GM13977 (cell line): ENCODE measurements around the gene CLDN6.

Experiments used
- DNase-seq: peaks from one replicate; pipeline ENCODE4 v3.0.0; 2012; ENCODE audit warnings: low spot score
- in situ Hi-C: fragments of 300-500 bp; cut with MboI; formaldehyde crosslinking; loops from one replicate; pipeline ENCODE4 v1.12.0; 2022; ENCODE audit warnings: low sequenced_read_pairs, low pct_unique_long_range_greater_than_20kb, mixed read lengths, inconsistent platforms; ENCODE audit not compliant: unreplicated experiment
- TF ChIP-seq, protein P1 (sequence below): IDR thresholded peaks from 2 replicates; pipeline ENCODE4 v1.5.1; 2012; ENCODE audit warnings: mild to moderate bottlenecking, control low read depth; ENCODE audit not compliant: insufficient read depth; ENCODE audit errors: extremely low read depth, missing control alignments

CLDN6 gene

GRCh38 chr16:3060339-3061127 is 42.5 kb upstream of the CLDN6 start:
- TF ChIP-seq, protein P1, sequence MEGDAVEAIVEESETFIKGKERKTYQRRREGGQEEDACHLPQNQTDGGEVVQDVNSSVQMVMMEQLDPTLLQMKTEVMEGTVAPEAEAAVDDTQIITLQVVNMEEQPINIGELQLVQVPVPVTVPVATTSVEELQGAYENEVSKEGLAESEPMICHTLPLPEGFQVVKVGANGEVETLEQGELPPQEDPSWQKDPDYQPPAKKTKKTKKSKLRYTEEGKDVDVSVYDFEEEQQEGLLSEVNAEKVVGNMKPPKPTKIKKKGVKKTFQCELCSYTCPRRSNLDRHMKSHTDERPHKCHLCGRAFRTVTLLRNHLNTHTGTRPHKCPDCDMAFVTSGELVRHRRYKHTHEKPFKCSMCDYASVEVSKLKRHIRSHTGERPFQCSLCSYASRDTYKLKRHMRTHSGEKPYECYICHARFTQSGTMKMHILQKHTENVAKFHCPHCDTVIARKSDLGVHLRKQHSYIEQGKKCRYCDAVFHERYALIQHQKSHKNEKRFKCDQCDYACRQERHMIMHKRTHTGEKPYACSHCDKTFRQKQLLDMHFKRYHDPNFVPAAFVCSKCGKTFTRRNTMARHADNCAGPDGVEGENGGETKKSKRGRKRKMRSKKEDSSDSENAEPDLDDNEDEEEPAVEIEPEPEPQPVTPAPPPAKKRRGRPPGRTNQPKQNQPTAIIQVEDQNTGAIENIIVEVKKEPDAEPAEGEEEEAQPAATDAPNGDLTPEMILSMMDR: no peak
- in situ Hi-C loops: loop anchor here (10.0 kb wide), 1 partner anchor 104 kb away; no protein-coding TSS in a partner anchor
- DNase-seq: no peak

DNA sequence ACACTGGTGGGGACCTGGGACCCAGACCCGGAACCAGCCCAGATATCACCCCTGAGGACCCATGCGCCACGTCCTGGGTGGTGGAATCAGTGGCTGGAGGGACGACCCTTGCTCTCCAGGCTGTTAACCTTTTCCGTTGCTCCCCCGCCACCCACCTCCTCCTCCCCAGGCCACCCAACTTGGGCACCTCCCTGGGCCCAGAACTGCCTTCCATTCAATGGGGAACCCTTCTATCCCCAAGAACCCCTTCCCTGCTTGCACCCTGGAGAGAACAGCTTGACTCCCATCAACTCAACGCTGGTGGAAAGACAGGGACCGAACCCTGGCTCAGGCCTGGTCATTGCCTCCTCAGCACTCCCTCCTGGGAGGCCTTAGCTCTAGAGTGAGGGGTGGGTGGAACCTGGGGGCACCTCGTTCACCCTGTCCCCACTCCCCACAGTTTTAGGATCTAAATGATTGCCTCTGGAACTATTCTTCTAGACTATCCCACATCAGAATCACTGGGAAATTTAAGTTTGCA is 41.8 kb upstream of the CLDN6 start:
- DNase-seq: no peak
- TF ChIP-seq, protein P1: no peak
- in situ Hi-C loops: loop anchor here (10.0 kb wide), 1 partner anchor 105 kb away; no protein-coding TSS in a partner anchor

GRCh38 chr16:3059041-3059722 is 41.2 kb upstream of the CLDN6 start:
- peak; percentile 96 for DNase-seq
- in situ Hi-C loops: no loop called here
- TF ChIP-seq, protein P1: peak; percentile 96

- TF ChIP-seq, protein P1: peak; percentile 64
- in situ Hi-C loops: no loop called here
- peak; percentile 80 for DNase-seq
Observed at GRCh38 chr16:3058139-3059030, 40.4 kb upstream of the CLDN6 start.

DNA sequence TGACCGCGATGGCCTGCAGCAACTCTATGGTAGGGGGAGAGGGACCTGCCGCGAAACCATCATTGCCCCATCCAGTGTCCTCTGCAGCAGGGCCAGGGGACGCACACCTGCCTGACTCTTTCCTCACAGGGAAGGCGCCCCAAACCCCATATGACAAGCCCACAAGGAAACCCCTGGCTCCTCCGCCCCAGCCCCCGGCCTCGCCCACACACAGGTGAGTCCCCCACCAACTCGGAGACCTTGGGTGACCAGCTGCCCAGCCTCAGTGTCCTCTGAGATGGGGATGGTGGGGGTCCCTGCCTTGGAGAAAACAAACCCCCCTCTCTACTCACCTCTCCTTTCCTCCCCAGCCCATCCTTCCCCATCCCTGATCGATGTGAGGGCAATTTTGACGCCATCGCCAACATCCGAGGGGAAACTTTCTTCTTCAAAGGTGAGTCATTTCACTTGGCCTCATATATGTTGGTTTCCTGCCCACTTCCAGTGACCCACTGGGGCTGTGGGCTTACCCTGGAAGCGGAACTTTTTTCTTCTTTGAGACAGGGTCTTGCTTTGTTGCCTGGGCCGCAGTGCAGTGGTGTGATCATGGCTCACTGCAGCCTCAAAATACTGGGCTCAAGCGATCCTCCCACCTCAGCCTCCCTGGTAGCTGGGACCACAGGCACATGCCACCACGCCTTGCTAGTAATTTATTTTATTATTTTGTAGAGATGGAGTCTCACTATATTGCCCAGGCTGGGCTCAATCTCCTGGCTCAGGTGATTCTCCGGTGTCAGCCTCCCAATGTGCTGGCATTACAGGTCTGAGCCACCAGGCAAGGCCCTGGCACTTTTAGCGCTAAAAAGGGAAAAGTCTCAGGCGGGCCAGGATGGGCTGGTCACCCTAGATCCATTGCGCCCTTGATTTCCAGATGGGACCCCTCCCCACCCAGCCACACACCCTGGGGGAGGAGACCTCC is 39.5 kb upstream of the CLDN6 start:
- TF ChIP-seq, protein P1: no peak
- DNase-seq: no peak
- in situ Hi-C loops: no loop called here
